ENCODE data around the gene C3orf20.

The C3orf20 gene

DNA sequence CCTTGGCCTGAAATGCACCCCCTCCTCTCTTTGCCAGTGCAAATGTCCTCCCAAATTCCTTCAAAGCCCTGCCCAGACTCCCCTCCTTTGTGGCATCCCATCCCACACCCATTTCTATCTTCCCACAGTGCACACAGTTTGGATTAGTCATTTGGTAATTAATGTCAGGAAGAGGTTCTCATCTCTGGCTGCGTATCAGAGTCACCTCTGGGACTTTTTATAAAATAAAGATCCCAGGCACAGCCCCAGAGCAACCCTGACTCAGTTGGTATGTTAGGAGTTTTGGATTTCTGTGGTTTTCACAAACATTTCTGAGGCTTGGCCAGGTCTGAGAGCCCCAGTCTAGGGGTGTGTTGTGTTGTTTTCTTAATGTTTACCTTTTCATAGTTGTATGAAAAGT is 41.6 kb downstream of the C3orf20 start:
- H3K27me3 Mint-ChIP-seq (ENCODE audit: low read depth, poor library complexity): peaks cover 48% of the 10 kb centered on the region
- no peak overlapping the region for H3K4me3 Mint-ChIP-seq
- peaks cover 9% of the 10 kb centered on the region for H3K4me1 Mint-ChIP-seq
- TF ChIP-seq, protein P1, sequence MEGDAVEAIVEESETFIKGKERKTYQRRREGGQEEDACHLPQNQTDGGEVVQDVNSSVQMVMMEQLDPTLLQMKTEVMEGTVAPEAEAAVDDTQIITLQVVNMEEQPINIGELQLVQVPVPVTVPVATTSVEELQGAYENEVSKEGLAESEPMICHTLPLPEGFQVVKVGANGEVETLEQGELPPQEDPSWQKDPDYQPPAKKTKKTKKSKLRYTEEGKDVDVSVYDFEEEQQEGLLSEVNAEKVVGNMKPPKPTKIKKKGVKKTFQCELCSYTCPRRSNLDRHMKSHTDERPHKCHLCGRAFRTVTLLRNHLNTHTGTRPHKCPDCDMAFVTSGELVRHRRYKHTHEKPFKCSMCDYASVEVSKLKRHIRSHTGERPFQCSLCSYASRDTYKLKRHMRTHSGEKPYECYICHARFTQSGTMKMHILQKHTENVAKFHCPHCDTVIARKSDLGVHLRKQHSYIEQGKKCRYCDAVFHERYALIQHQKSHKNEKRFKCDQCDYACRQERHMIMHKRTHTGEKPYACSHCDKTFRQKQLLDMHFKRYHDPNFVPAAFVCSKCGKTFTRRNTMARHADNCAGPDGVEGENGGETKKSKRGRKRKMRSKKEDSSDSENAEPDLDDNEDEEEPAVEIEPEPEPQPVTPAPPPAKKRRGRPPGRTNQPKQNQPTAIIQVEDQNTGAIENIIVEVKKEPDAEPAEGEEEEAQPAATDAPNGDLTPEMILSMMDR (IDR thresholded peaks at IDR 0.05): no peak
- H3K9me3 Mint-ChIP-seq: peaks cover 16% of the 10 kb centered on the region
- H3K36me3 Mint-ChIP-seq (ENCODE audit: low read depth): no peaks in the 10 kb centered on the region
- DNase-seq: no peak
- H3K27ac Mint-ChIP-seq: no peak overlapping the region

DNA sequence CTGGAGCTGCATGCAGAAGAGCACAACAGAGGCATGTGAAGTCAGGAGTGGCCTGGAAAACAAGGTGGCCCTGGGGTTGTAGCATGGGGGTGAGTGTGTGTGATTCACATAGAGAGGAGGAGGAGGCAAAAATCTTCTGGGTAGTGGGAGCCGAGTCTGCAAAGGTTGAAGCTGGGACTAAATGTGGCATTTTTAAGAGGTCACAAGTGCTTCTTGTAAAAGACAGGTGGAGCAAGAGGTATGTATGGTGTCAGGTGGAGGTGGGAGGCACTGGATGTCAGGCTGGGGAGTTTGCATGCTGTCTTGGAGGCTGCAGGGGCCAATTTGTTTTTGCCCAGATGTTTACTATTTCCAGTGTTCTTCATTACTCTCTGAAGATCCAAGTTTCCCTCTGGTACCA is 42.4 kb downstream of the C3orf20 start:
- no peak overlapping the region for H3K27ac Mint-ChIP-seq
- TF ChIP-seq, protein P1 (IDR thresholded peaks at IDR 0.05): no peak
- H3K36me3 Mint-ChIP-seq (ENCODE audit: low read depth): no peaks in the 10 kb centered on the region
- peaks cover 9% of the 10 kb centered on the region for H3K4me1 Mint-ChIP-seq
- H3K4me3 Mint-ChIP-seq: no peak overlapping the region
- peaks cover 12% of the 10 kb centered on the region for H3K9me3 Mint-ChIP-seq
- peaks cover 43% of the 10 kb centered on the region for H3K27me3 Mint-ChIP-seq (ENCODE audit: low read depth, poor library complexity)
- no peak for DNase-seq

DNA sequence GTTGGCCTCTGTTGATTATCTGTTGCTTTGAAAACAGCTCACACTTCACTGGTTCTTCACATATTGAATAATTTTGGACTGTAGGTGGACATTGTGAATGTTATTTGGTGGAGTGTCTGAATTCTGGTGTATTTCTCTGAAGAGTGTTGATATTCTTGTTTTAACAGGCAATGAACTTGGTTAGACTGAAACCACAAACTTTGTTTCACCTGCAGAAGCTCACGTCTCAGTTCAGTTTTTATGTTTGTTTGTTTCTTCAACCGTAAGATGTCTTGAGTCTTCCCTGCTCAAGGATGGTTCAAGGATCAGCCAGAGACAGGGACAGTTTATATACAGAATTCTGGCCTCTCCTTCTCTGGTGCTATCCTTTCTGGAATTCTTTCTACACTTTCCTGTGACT is 43.6 kb downstream of the C3orf20 start:
- Mint-ChIP-seq H3K36me3 (ENCODE audit: low read depth) (no peaks in the 10 kb centered on the region), H3K27ac (no peak overlapping the region), H3K4me1 (peaks cover 9% of the 10 kb centered on the region), H3K4me3 (no peak overlapping the region), H3K27me3 (ENCODE audit: low read depth, poor library complexity) (peaks cover 40% of the 10 kb centered on the region), H3K9me3 (peaks cover under 1% of the 10 kb centered on the region)
- DNase-seq: no peak
- TF ChIP-seq, protein P1 (IDR thresholded peaks at IDR 0.05): no peak

DNA sequence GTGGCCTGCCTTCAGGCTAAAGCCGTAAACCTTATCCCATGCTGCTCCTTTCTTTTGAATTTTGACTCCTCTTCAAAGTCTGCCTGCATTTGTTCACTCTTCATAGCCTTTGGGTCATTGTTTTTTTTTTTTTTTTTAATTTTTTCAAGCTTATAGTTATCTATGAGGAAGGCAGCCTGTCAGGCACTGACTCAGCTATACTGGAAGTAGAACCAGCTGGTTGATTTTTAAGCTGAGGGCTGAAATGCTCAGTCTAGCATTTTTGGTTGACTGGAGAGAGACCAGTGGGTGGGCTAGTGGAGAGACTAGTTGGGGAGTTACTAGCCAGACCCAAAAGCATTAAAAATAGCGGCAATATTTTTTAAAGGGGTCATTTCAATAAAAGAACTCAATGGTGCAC is 44.1 kb downstream of the C3orf20 start:
- H3K4me3 Mint-ChIP-seq: no peak overlapping the region

DNA sequence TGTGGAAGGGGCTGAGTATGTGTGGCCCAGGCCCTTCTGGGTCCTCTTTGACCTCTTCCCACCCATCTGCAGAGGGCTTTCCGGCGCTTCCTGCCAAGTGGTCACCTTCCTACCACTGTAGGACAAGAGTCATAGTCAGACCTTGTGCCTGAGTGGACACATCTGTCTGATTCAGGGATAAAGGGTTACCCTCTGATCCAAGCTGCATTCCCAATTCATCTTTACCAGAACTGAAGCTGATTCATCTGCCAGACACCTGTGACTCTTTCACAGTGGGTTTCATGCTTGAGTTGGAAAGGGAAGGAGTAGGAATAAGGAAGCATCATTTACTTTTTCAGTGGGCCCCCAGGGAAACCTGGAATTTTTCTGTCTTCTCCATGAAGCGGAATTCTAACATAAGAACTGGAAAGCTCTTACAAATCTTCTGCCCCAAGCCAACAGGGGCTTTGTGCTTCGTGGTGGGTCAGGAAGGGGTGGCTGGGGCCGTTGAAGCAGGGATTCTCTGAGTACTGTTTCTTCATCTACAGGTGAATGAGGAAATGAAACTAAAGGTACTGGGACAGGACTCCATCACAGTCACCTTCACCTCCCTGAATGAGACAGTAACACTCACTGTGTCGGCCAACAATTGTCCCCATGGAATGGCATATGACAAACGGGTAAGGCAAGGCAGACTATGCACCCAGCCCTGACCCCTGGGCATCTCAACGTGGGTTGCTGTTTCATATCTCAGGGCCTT is 46.4 kb downstream of the C3orf20 start:
- Mint-ChIP-seq H3K27me3 (ENCODE audit: low read depth, poor library complexity) (peaks cover 26% of the 10 kb centered on the region), H3K27ac (no peak overlapping the region), H3K4me3 (no peak overlapping the region), H3K4me1 (peaks cover 32% of the 10 kb centered on the region), H3K9me3 (no peaks in the 10 kb centered on the region), H3K36me3 (ENCODE audit: low read depth) (no peaks in the 10 kb centered on the region)
- TF ChIP-seq, protein P1 (IDR thresholded peaks at IDR 0.05): no peak
- no peak for DNase-seq

More for the DNA sequence above, 44.1 kb downstream of the C3orf20 start:
- no peak for DNase-seq
- peaks cover 9% of the 10 kb centered on the region for H3K4me1 Mint-ChIP-seq
- no peak overlapping the region for H3K27ac Mint-ChIP-seq
- no peaks in the 10 kb centered on the region for H3K9me3 Mint-ChIP-seq
- H3K27me3 Mint-ChIP-seq (ENCODE audit: low read depth, poor library complexity): peaks cover 37% of the 10 kb centered on the region
- TF ChIP-seq, protein P1 (IDR thresholded peaks at IDR 0.05): no peak
- no peaks in the 10 kb centered on the region for H3K36me3 Mint-ChIP-seq (ENCODE audit: low read depth)

DNA sequence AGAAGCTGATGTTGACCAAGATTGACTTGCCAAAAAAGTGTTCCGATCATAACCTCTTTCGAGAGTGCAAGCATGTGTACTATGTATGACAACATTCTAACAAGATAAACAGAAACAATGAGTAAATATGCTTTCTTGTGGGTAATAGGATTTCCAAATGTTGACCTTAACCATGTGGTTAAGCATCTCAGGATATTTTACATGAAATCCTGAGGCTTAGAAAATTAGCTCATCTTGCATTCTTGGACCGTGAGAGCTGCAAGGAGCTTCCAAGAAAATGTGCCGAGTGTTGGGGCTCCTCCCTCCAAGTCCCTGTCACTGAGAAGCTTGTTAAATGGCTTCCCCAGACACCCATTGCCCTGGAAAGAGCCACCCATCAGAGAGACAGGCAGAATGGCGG is 50.1 kb downstream of the C3orf20 start:
- TF ChIP-seq, protein P1 (IDR thresholded peaks at IDR 0.05): no peak
- no peak for DNase-seq
- Mint-ChIP-seq H3K36me3 (ENCODE audit: low read depth) (no peaks in the 10 kb centered on the region), H3K9me3 (no peaks in the 10 kb centered on the region), H3K27me3 (ENCODE audit: low read depth, poor library complexity) (peaks cover 12% of the 10 kb centered on the region), H3K27ac (peak overlapping the region; percentile 96), H3K4me3 (peak overlapping the region; percentile 53), H3K4me1 (peaks cover 45% of the 10 kb centered on the region)

All from nephron progenitor cell (in vitro differentiated cells).